G401 (cell line): Measurements from ENCODE around the gene SLC9A3. TPM values are rescaled to one million over a fixed set of nuclear protein-coding genes. Genes with fewer than 3 reads are reported as not detected.
A peak's percentile ranks its signal among the peaks of the same experiment; 100 is the strongest.
"Not testable (repeated sequence)": the region's sequence is repeated elsewhere in the genome, so short reads cannot be mapped to it uniquely, and the experiment has no call there.

Source experiments
- DNase-seq: peaks from one replicate; pipeline ENCODE4 v3.0.0-alpha.2; 2015; ENCODE audit warnings: low spot score
- in situ Hi-C: cut with HindIII; loops from 2 replicates; pipeline ENCODE4 v1.10.0; 2016; ENCODE audit warnings: low sequenced_read_pairs, mixed read lengths
- total RNA-seq: library from RNA; depleted of rRNA; stranded (reverse); fragments of >200 nt; shearing (Covaris generic); gene quantifications from 2 replicates; pipeline ENCODE4 v1.2.3, GENCODE V29; 2014

Gene SLC9A3
- total RNA-seq, 1 experiment from 2014 or later, result 5.1 TPM

DNA sequence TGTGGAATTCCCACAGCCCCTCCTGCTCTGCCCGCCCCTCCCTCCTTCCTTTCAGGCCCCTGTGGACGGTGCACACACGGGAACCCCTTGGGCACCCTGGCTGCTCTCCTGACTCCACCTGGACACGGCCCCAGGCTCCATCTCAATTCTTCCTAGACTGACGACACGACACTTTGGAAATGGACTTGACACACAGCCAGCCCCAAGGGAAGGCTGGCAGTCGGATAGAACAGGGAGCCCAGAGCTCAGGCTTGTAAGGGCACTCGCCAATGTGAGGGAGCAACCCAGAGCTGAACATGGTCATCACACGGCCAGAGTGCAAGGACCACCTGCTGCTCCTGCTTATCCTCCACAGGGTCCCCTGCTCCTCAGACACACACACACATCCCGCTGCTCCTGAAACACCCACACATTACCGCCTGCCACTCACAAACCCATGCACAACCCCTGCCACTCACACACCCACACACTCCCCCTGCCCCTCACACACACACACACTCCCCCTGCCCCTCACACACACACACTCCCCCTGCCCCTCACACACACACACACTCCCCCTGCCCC lies 8.9 kb downstream of the SLC9A3 start:
- peak; percentile 76 for DNase-seq
- in situ Hi-C loops, result no loop called here

GRCh38 chr5:514673-515072 lies 9.6 kb downstream of the SLC9A3 start:
- peak; percentile 17 for DNase-seq
- in situ Hi-C loops, result no loop called here

GRCh38 chr5:514101-514485 lies 10.2 kb downstream of the SLC9A3 start:
- in situ Hi-C loops, result no loop called here
- no peak for DNase-seq

DNA sequence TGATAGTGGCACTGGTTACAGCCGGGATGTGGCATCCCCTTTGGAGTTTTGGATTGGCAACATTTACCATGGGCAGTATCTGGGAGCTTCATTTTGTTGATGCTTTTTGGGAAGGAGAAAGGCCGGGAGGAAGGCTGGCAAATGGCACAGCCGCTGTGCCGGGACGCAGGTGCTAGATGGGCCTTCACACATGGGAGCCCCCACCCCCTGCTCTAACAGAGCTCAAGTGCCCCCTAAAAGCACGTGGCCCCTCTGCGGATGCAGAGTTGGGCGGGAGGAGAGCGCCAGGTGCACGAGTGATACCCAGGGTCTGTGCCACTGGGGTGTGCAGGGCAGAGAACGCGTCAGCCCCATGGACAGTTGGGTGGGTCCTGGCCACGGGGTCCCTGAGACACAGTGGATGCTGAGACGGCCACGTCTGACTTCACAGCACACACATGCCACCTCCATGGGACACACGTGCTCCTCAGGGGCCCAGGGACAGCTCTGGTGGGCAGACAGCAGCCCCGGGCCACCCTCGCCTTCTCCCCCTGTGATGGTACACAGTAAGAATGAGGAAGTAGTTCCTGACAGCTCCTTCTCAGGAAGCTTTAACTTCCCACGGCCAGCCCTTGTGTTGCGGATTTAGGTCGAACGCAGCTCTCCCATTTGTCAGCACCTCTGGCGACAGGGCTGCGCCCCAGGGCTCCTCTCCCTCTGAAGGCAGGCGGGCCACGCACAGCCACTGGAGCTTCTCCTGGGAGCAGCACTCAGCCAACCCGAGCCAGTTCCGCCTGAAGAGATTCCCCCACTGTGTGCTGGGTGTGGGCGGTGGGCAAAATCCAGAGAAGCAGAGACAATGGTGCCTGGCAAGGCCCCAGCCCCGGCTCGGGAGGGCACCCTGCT lies 10.8 kb downstream of the SLC9A3 start:
- no peak for DNase-seq
- in situ Hi-C loops, result no loop called here

DNA sequence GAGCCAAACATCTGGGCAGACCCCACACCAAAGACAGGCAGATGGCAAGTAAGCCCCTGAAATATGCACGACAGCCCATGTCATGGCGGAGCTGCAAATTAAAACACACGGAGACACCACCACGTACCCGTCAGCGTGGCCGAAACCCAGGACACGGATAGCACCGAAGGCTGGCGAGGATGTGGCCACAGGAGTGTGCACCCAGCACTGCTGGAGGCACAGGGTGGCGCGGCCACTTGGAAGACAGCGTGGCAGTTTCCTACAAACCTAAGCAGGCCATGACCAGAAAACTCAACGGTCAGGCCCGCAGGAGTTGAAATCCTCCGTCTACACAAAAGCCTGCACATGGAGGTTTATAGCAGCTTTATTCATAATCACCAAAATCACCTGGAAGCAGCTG lies 12.8 kb downstream of the SLC9A3 start:
- DNase-seq, result no peak
- in situ Hi-C loops, result no loop called here

DNA sequence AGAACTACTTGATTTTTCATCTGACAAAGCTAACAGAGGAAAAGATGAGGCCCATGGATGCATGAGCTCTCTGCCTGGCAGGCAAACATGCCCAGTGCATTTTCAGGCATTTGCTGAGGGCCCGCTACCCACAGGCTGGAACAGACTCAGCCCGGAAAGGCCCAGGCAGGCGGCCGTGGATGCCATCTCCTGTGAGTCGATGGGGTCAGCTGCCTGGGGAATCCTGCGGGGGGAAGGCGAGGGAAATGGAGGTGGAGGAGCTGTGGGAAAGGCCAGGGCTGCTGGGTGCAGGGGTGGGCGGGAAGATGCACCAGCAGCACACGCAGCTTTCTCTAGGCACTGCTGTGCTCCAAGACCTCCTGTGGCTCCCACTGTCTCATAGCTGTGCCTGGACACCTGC lies 13.7 kb downstream of the SLC9A3 start:
- in situ Hi-C loops, result no loop called here
- DNase-seq, result no peak

- peak; percentile 14 for DNase-seq
- in situ Hi-C loops, result no loop called here
Measured at GRCh38 chr5:509611-510185, 14.6 kb downstream of the SLC9A3 start.

DNA sequence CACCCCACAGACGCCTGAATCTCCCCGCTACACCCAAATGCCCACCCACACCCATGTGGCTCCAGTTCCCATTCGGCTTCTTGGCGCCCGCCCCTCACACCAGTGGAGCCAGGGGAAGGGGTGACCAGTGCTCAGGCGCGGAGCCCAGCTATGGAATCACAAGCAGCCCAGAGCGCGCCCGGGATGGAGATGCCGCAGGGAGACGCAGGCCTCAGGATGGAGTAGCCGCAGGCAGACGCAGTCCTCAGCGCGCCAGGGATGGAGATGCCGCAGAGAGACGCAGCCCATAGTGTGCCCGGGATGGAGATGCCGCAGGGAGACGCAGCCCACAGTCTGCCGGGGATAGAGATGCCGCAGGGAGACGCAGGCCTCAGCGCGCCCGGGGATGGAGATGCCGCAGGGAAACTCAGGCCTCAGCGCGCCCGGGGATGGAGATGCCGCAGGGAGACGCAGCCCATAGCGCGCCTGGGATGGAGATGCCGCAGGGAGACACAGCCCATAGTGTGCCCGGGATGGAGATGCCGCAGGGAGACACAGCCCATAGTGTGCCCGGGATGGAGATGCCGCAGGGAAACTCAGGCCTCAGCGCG lies 16.2 kb downstream of the SLC9A3 start:
- DNase-seq, in situ Hi-C loops: not testable (repeated sequence)

GRCh38 chr5:505951-506525 lies 18.2 kb downstream of the SLC9A3 start:
- in situ Hi-C loops, result no loop called here
- DNase-seq, result no peak

DNA sequence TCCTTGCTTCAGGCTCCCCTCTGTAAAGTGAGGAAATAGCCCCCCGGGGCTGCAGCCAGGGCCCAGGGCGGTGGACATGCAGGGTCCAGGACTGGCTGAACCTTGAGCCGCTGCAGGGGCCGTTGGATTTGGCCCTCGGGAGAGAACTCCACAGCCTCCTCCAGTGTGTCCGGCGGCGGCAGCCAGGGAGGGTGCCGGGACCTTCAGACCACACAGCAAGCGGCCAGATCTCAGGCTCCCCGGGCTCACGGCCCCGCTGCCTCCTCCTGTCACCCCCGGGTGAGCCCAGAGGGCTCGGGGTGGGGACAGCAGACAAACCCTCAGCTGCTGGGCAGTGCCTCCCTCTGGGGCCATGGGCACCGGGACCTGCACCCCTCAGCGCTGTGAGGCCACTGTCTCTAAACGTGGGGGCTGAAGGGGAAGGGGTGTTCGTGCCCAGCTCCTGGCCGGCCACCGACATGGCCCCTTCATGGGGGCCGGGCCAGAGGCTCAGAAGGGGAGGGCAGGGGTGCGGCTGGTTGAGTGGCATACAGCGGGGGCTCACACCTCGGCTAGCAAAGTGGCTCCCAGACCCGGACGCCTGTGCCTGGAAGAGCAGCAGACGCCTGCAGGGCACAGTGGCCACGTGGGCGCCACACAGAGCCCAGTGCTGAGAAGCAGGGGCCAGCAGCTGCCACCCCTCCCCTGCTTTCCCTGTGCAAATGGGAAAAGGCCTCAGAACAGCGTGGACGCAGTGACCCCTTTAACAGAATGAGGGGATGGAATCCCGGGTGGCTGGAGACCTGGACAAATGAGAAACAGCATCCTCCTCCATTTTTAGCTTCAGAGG lies 19.7 kb downstream of the SLC9A3 start:
- DNase-seq, result no peak
- in situ Hi-C loops, result no loop called here

DNA sequence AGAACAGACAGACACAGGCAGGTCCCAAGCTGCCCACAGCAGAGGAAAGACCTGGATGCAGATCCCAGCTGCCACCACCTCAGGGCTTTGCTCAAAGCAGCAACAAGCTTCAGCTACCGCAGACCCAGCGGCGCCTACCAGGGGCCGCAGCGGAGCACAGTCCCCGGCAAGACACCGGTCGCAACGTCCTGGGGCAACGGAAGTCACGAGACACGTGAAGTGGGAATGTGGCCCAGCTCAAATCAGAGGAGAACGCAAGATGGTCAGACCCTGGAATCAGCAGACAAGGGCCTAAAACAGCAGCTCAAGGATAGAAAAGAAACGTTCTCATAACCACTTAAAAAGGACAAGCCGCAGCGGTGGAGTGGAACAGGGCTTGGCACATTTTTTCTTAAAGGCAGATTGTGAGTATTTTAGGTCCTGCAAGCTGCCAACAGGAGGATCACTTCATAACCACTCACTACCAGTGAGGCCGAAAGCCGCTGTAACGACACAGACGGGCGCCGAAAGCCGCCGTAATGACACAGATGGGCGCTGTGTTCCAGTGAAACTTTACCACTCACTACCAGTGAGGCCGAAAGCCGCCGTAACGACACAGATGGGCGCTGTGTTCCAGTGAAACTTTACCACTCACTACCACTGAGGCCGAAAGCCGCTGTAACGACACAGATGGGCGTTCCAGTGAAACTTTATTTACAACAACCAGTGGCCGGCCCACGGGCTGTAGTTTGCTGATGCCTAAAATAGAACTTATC lies 21.7 kb downstream of the SLC9A3 start:
- DNase-seq, result no peak
- in situ Hi-C loops, result no loop called here

DNA sequence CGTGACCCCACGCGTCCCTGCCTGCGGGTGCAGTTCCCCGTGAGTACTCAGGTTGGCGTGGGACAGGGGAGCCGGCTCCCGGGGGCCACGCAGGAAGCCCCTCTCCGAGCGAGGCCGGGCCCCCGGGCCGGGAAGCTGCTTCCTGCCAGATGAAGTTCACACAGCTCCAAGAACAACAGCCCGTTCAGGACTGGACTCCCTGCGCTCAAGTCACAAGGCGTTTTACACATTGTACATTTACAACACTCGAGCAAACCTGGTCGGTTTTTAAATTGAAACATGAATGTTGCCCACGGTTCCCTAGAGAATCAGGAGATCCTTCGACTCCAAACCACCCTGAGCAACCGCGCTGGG lies 22.4 kb downstream of the SLC9A3 start:
- in situ Hi-C loops, result no loop called here
- DNase-seq, result no peak

GRCh38 chr5:501105-501830 lies 23.0 kb downstream of the SLC9A3 start:
- no peak for DNase-seq
- in situ Hi-C loops, result no loop called here

GRCh38 chr5:500491-500890 lies 23.8 kb downstream of the SLC9A3 start:
- DNase-seq, result no peak
- in situ Hi-C loops, result no loop called here

- in situ Hi-C loops, result no loop called here
- DNase-seq, result no peak
Measured at GRCh38 chr5:499233-500209, 24.7 kb downstream of the SLC9A3 start.

DNA sequence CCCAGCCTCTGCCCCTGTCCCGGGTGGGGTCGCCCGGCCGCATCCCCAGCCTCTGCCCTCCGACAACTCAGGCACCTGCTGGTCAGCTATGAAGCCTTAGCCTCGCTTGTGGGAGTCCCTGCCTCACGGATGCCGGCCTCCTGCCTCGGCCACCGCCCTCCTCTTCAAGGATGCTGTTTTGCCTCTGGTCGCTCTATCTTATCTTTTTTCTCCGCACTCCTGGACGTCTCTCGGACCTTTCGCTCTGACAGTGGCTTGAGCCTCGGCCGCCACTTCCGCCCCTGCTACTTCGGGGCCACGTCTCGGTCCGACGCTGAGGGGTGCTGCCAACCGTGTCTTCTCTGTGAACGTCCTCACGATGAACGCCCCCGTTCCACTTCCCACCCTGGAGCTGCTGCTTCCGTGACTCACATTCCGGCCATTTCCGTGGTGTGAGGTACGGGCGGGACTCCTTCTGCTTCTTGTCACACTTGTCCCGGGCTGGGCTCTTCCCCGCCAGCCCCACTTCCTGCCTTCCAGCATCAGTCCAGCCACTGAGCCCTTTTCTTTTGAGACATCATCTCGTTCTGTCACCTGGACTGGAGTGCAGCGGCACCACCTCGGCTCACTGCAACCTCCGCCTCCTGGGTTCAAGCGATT lies 26.3 kb downstream of the SLC9A3 start:
- no peak for DNase-seq
- in situ Hi-C loops, result no loop called here
